ENCODE data around the gene SH3BGR.
A peak's percentile ranks its signal among the peaks of the same experiment; 100 is the strongest.

SH3BGR gene

DNA sequence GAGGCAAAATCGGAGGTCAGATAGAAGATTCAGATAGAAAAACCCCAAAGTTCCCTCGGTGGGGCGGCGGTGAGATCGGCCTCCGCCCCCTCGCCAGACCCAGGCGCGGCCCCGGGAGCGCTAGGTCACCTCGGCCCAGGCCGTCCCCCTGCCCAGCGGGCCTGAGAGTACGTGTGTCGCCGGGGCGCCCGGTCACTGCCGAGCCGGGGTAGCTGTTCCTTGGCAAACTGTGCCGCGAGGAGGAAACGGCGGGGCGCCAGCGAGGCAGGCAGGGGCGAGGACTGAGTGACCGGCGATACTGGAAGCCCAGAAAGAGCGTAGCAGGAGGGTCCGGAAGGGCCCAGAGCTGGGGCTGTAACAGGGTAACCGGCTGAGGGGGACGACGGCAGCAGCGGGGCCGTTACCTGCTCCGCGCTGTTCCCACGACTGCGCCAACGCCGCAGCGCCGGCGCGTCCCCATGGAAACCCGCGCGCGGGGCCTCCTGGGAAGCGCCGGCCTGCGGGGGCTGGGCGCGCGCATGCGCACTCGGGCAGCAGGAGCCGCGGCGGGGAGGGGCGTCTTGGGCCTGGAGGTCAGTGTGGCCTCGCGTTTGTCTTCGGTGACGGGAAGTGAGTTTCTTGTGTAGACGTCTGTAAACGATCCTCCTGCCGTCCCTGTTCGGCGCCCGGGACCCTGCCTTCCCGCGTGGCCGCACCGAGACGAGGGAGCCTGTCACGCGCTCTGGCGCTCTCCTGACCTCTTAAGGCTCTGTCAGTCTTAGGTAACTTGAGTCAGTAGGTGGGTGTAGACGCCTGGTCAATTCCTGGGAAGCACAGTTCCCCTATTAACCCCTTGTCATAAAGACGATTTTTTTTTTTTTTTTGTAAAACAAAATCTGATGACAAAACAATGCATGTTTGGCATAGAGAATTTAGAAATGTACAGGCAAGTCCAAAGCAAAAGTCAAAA lies 6.2 kb upstream of the SH3BGR start, which contains the start of gene LCA5L:
LCA5L (minus strand) TSS at position 458 of the 949 bp plus-strand sequence. CDS start 17,285 bp downstream, outside the sequence.
- peak within 1 kb of the TSS; percentile 79 for H3K4me3 ChIP-seq (ENCODE audit: low read length)
- no peak for TF ChIP-seq ZNF274 (IDR thresholded peaks at IDR 0.05; ENCODE audit: low read depth, low read length)

DNA sequence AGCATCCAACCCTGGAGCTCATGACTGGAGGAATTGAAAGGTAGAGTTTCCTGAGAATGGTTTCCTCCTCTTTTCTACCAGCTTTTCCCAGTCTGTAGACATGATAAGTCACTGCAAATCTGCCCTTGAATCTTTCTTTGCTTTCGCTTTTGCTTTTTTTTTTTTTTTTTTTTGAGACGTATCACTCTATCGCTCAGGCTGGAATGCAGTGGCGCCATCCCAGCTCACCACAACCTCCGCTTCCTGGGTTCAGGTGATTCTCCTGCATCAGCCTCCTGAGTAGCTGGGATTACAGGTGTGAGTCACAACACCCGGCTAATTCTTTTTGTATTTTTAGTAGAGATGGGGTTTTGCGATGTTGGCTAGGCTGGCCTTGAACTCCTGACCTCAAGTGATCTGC lies 4.5 kb upstream of the SH3BGR start:
- TF ChIP-seq ZNF274 (IDR thresholded peaks at IDR 0.05; ENCODE audit: low read depth, low read length): no peak
- no peak overlapping the region for H3K4me3 ChIP-seq (ENCODE audit: low read length)

DNA sequence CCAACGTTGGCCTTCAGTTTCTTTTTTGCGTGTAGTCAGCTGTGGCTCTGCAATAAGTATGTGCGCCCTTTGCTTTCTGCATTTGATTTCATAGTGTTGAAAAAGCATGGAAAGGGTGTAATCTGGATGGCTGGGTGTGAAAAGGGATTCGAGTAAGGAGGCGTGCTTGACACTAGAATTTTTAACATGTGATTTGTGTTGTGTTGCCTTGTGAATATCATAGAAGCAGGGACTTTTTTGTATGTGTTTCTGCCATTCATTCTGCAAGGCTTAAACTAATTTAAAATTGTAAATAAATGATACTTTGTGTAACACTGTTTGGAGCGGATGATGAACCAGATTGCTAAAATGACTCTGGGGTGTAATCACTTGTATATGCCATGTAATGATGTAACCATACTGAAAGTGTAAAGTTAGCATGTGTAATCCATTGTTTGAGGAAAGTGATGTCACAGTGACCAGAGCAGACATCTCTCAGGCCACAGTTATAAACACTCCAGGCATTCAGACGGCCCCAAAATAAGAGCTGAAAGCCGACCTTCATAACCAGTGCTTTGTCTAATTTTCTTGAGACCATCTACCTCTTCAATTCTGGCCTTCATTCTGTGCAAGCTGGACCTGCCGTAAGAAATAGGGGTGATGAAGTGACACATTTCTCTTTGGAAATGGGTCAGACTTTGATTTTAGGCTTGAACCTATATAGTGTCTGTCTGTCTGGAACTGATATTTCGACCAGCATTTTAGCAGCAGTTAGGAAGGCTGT lies 618 bp downstream of the SH3BGR start:
- TF ChIP-seq ZNF274 (IDR thresholded peaks at IDR 0.05; ENCODE audit: low read depth, low read length): no peak
- no peak overlapping the region for H3K4me3 ChIP-seq (ENCODE audit: low read length)

DNA sequence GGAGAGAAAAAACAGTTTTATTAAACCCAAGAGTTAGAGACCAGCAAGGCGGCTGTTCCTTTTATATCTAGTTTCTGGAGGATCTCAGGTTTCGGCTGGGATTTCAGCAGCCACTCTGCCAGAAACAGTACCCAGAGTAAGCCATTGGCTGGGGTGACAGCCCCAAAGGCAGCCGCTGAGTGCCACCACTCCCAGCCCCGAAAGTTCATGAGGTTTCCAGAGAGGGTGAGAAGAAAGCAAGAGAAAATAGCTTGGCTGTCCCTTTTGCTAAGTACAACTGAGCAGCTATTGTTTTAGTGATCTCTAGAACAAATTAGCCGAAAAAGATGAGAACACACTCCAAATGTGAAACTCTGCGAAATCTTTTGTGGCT lies 1.2 kb downstream of the SH3BGR start:
- H3K4me3 ChIP-seq (ENCODE audit: low read length): no peak overlapping the region
- no peak for TF ChIP-seq ZNF274 (IDR thresholded peaks at IDR 0.05; ENCODE audit: low read depth, low read length)

DNA sequence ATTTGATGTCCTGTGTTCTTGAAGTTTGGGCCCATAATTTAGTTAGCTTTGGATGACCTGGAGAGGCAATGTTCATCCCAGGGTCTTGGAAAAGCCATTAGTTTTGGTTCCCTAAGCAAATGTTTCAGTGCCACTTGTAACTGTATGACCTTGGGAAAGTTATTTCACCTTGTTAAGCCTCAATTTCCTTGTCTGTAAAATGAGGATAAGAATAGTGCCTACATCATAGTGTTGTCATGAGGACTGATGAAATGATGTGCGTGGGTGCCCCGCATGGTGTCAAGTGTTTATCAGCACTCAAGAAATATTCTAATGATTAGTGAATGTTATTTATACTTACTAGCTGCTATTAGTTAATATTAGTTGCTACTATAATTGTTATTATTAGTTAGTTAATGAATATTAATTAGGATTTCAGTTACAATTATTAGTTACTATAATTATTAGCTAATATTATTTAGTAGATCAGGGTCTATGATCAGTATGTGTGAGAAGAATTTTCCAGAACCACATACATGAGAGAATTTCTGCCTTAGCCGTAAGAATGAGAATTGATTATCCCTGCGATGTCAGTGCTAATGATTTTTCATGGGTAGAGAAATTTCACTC lies 1.9 kb downstream of the SH3BGR start:
- H3K4me3 ChIP-seq (ENCODE audit: low read length): no peak overlapping the region
- no peak for TF ChIP-seq ZNF274 (IDR thresholded peaks at IDR 0.05; ENCODE audit: low read depth, low read length)

DNA sequence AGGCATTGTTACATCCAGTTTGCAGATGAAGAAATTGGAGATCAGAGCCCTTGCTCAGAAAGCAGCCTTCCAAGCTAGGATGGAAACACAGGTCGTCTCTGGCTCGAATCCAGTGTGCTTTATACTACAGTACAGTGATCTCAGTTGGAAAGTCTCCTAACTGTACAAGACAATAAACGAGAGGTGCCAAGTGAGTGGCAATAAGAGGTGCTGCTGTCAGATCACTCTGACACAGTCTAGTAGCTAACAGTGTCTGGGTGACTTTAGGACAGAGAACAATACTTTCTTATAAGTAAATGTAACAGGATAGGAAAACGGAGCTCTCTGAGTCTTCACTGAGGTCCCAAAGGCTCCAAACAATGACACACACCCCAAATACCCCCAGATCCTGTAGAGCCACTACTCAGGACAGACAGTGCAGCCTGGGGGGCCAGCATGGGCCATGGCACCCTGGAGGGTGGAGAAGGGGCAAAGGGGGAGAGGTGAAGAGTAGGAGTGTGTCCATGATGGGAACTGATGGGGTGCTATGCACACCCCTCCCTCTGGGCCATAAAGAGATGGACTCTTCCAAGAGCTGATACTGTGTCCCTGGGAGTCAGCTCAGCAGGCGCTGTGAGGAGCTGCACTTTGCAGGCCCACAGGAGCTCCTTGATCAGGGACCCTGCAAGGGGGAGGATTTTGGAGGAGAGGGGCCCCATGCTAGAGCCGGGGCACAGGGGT lies 3.3 kb downstream of the SH3BGR start:
- no peak overlapping the region for H3K4me3 ChIP-seq (ENCODE audit: low read length)
- TF ChIP-seq ZNF274 (IDR thresholded peaks at IDR 0.05; ENCODE audit: low read depth, low read length): no peak

DNA sequence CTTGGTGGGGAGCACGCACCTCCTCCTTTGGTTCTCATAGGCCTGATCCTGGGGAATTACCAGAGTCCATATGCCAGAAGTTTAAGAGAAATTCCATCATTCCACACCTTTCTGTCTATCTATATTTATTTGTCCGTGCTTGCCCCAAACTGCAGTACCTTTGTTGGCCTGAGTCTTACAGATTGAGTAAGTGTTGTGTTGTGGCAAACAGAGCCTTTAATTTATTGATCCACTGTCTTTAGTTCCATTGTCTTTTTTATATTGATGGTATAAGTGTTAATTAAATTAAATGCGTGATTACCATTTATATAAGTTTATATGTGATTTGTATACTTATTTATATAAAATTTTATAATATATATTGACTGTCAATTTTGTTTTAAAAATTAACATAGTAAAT lies 4.9 kb downstream of the SH3BGR start:
- no peak overlapping the region for H3K4me3 ChIP-seq (ENCODE audit: low read length)
- no peak for TF ChIP-seq ZNF274 (IDR thresholded peaks at IDR 0.05; ENCODE audit: low read depth, low read length)

DNA sequence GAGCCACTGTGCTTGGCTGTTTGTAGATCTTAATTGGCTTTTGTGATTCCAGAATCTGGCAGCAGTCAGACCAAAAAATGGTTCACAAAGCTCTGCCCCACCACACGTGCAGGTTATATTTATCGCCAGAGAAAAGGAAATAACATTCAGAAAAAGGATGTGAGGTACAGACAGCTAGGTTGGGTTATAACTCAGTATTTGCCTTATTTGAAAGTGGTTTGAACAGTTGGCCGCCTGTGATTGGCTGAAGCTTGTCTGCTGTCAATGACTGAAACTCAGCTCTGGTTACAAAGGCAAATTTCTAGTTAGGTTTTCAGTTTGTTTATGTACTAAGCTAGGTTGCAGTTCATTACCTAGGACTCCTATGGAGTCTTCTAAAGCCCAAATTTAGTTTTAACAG lies 9.6 kb downstream of the SH3BGR start:
- no peak overlapping the region for H3K4me3 ChIP-seq (ENCODE audit: low read length)
- TF ChIP-seq ZNF274 (IDR thresholded peaks at IDR 0.05; ENCODE audit: low read depth, low read length): no peak

DNA sequence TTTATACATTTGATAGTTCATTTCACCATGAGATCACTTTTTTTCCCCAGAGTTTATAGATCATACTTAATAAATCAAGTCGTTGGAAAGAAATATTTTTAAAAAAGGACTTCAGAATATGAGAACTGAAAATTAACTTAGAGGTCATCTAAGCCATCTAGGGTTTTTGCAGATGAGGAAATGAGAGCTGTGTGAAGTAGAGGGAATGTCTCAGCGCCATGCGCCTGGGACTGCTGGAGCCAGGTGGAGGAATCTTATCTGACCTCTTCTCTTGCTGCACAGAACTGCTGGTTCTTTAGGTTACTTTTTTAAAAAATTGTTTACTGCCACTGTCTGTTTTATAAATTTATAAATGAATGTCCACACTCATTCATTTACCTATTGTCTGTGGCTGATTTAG lies 11.5 kb downstream of the SH3BGR start:
- H3K4me3 ChIP-seq (ENCODE audit: low read length): no peak overlapping the region
- TF ChIP-seq ZNF274 (IDR thresholded peaks at IDR 0.05; ENCODE audit: low read depth, low read length): no peak

DNA sequence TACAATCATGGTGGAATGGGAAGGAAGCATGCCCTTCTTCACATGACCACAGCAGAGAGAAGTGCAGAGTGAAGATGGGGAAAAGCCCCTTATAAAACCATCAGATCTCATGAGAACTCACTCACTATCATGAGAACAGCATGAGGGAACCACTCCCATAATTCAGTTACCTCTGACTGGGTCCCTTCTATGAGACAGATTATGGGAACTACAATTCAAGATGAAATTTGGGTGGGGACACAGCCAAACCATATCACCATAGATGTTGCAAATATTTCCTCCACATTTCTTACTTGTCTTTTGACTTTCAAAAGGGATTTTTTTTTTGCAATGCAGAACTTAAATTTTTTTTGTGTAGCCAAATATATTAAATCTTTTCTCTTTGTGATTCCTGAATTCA lies 14.8 kb downstream of the SH3BGR start:
- no peak for TF ChIP-seq ZNF274 (IDR thresholded peaks at IDR 0.05; ENCODE audit: low read depth, low read length)
- H3K4me3 ChIP-seq (ENCODE audit: low read length): no peak overlapping the region

DNA sequence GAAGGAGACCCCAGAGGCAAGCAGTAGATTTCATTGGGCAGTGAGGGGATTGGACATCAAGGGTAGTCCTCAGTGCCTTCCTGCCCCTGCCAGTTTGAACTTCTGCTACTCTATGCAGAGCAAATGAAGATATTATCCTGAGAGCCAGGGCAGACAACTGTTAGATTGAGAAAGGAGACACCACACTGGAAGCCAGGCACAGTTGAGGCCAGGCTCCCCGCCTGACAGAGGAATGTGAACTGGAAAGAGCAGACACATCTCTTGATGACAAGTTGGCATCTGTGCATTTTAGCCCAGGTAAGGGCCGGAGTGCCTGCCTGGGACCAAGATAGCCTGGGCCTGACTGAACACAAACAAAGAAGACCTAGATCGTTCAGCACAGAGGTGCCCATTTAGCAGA lies 16.0 kb downstream of the SH3BGR start:
- TF ChIP-seq ZNF274 (IDR thresholded peaks at IDR 0.05; ENCODE audit: low read depth, low read length): no peak
- no peak overlapping the region for H3K4me3 ChIP-seq (ENCODE audit: low read length)

DNA sequence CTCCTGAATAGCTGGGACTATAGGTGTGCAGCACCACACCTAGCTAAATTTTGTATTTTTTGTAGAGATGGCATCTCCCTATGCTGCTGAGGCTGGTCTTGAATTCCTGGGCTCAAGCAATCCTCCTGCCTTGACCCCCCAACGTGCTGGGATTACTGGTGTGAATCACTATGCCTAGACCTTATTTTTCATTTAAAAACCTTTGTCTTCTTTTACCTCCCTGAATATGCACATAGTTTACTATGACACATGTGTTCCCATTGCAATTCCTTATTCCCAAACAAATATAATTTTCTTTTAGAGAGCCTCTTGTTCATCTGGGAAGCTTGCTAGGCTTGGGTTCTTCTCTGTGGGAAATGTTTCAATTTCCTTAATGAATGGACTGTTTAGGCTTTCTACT lies 16.8 kb downstream of the SH3BGR start:
- no peak overlapping the region for H3K4me3 ChIP-seq (ENCODE audit: low read length)
- TF ChIP-seq ZNF274 (IDR thresholded peaks at IDR 0.05; ENCODE audit: low read depth, low read length): no peak

DNA sequence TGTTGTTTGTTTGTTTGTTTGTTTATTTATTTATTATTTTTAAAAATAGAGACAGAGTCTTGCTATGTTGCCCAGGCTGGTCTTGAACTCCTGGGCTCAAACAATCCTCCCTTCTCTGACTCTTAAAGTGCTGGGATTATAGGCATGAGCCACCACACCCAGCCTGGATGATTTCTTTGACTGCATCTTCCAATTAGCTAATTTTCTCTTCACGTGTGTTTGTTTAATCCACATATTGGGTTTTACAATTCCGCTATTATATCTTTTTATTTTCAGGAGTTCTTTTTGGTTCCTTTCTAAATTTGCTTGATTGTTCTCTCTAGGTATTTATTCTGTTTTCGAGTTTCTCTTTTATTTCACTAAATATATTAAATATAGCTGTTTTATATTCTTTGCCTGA lies 19.8 kb downstream of the SH3BGR start:
- TF ChIP-seq ZNF274 (IDR thresholded peaks at IDR 0.05; ENCODE audit: low read depth, low read length): no peak
- no peak overlapping the region for H3K4me3 ChIP-seq (ENCODE audit: low read length)

DNA sequence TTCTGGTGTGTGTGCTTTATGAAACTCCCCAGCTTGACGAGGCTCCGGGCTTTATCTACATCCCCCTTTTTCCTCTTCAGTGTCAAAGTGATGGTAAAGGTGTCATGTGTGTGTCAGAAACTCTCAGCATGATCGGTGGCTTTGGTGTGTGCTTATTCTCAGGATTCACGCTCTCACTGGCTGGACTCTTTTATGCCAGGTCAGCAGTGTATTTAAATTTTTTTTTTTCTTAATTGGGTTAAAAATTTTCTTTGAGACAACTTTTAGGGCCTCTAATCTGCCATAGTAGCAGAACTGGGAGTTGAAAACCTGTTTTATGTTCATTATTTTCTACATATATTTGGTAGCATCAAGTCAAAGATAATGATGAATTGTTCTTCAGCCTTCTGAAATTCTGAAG lies 21.0 kb downstream of the SH3BGR start:
- H3K4me3 ChIP-seq (ENCODE audit: low read length): no peak overlapping the region

More for the DNA sequence above, 21.0 kb downstream of the SH3BGR start:
- TF ChIP-seq ZNF274 (IDR thresholded peaks at IDR 0.05; ENCODE audit: low read depth, low read length): no peak

Measured in GM08714 (cell line).